SK-N-MC (cell line): ENCODE data around the gene NRROS.

Experiments
- EZH2 ChIP-seq: fragments of 200-600 bp; sonication (generic); IDR thresholded peaks from one replicate; pipeline ENCODE4 v1.6.1; 2017; ENCODE audit warnings: antibody characterized with exemption
- FOXP2 ChIP-seq: optimal IDR thresholded peaks from 2 replicates; pipeline ENCODE3; 2011; ENCODE audit warnings: mild to moderate bottlenecking, moderate library complexity; ENCODE audit not compliant: insufficient read depth; ENCODE audit errors: extremely low read length, control extremely low read depth

GRCh38 chr3:196707566-196707965 is 68.1 kb downstream of the NRROS start:
- TF ChIP-seq EZH2, result no peak
- no peak for TF ChIP-seq FOXP2
